Neural cell (in vitro differentiated cells): ENCODE results near the gene CLASP1.

ENCODE experiments used
- CTCF ChIP-seq: fragments of 450-650 bp; IDR thresholded peaks from 2 replicates; pipeline ENCODE4 v1.5.1; 2014; ENCODE audit warnings: antibody characterized with exemption, mild to moderate bottlenecking, moderate library complexity; ENCODE audit not compliant: poor library complexity, severe bottlenecking
- EP300 ChIP-seq: fragments of 450-650 bp; conservative IDR thresholded peaks from 2 replicates; pipeline ENCODE4 v1.6.1; 2014; ENCODE audit warnings: antibody characterized with exemption, mild to moderate bottlenecking, moderate library complexity; ENCODE audit not compliant: poor library complexity, severe bottlenecking
- EZH2 ChIP-seq: fragments of 200-600, 300-800 bp; shearing (Covaris generic), sonication (generic); IDR thresholded peaks from 2 replicates; pipeline ENCODE4 v1.6.1; 2014; ENCODE audit warnings: antibody characterized with exemption, low read length, borderline replicate concordance, mild to moderate bottlenecking; ENCODE audit not compliant: insufficient read depth, poor library complexity, severe bottlenecking
- MXI1 ChIP-seq: fragments of 450-650 bp; conservative IDR thresholded peaks from 2 replicates; pipeline ENCODE4 v1.6.1; 2014; ENCODE audit warnings: antibody characterized with exemption, mild to moderate bottlenecking; ENCODE audit not compliant: poor library complexity, severe bottlenecking
- POLR2AphosphoS5 ChIP-seq: IDR thresholded peaks from 2 replicates; pipeline ENCODE4 v1.6.1; 2012
- RAD21 ChIP-seq: fragments of 450-650 bp; conservative IDR thresholded peaks from 2 replicates; pipeline ENCODE4 v1.6.1; 2014; ENCODE audit warnings: antibody characterized with exemption, mild to moderate bottlenecking, moderate library complexity
- REST ChIP-seq: IDR thresholded peaks from 2 replicates; pipeline ENCODE4 v1.6.1; 2012; ENCODE audit warnings: borderline replicate concordance
- SMC3 ChIP-seq: fragments of 450-650 bp; conservative IDR thresholded peaks from 2 replicates; pipeline ENCODE4 v1.6.1; 2014; ENCODE audit warnings: antibody characterized with exemption, mild to moderate bottlenecking, moderate library complexity; ENCODE audit not compliant: poor library complexity
- TAF1 ChIP-seq: IDR thresholded peaks from 2 replicates; pipeline ENCODE4 v1.6.1; 2012; ENCODE audit warnings: low read depth

GRCh38 chr2:121498731-121499130, 150.5 kb downstream of the CLASP1 start:
- TF ChIP-seq CTCF (no peak), REST (no peak), MXI1 (no peak), EZH2 (no peak), SMC3 (no peak), POLR2AphosphoS5 (no peak), RAD21 (no peak), TAF1 (no peak), EP300 (no peak)
